Testis (tissue), 3 donors: Measurements from ENCODE around the gene BNC2. TPM values are rescaled to one million over a fixed set of nuclear protein-coding genes. Genes with fewer than 3 reads are reported as not detected.

Experiments
- DNase-seq: peaks from one replicate; pipeline ENCODE4 v3.0.0-alpha.2; 2019
- H3K27ac ChIP-seq, 2 donors: fragments of 200-600 bp; sonication (generic); one replicate each; pipeline ENCODE4 v1.5.1; 2019
- H3K27me3 ChIP-seq: fragments of 200-600 bp; sonication (generic); one replicate; pipeline ENCODE4 v1.5.1; 2019
- H3K36me3 ChIP-seq: fragments of 200-600 bp; sonication (generic); one replicate; pipeline ENCODE4 v1.5.1; 2017; ENCODE audit warnings: low read depth; ENCODE audit errors: missing control alignments
- H3K4me1 ChIP-seq: fragments of 200-600 bp; sonication (generic); one replicate; pipeline ENCODE4 v1.5.1; 2019
- H3K4me3 ChIP-seq, 2 donors: fragments of 200-600 bp; sonication (generic); one replicate each; pipeline ENCODE4 v1.5.1; 2017 to 2019
- H3K9me3 ChIP-seq: fragments of 200-600 bp; sonication (generic); one replicate; pipeline ENCODE4 v1.5.1; 2017
- POLR2A ChIP-seq: fragments of 450-650 bp; IDR thresholded peaks from one replicate; pipeline ENCODE4 v1.6.1; 2017; ENCODE audit warnings: antibody characterized with exemption, mild to moderate bottlenecking, moderate library complexity
- WGBS, 2 donors: methylation state at CpG; one replicate each; pipeline ENCODE4 v1.1.5; 2018; 5-methylcytosine and 5-hydroxymethylcytosine counted together
- intact Hi-C: fragments of 100-400 bp; cut with DNase I; formaldehyde crosslinking; loops from one replicate; pipeline ENCODE4 v1.15.1; 2023; ENCODE audit warnings: low total_unique reads
- polyA plus RNA-seq: library from polyadenylated mRNA; stranded (reverse); fragments of 350-450 nt; fragmentation: Illumina TruSeq; extraction: RNeasy Lipid Tissue Mini Kit (QIAGEN cat#74804); gene quantifications from one replicate; pipeline ENCODE4 v1.2.3, GENCODE V29; 2014; ENCODE audit warnings: low read depth, low replicate concordance; ENCODE audit not compliant: insufficient read depth
- total RNA-seq, 2 donors: library from RNA; depleted of rRNA; stranded (reverse); fragments of >200 nt; gene quantifications; one replicate each; pipeline ENCODE4 v1.2.3, GENCODE V29; 2016
- TF ChIP-seq, protein P1 (sequence below), 3 experiments: fragments of 450-650 bp in 2 of 3; fragments of 200-600 bp in 1 of 3; sonication (generic) in 1 of 3; IDR thresholded peaks; one replicate each; pipeline ENCODE4 v1.5.1; 2016 to 2019; ENCODE audit warnings: antibody characterized with exemption in 3 of 3, mild to moderate bottlenecking in 2 of 3, moderate library complexity in 1 of 3

BNC2 gene
- total and polyA plus RNA-seq, 3 donors from 2014 or later = 14.6 to 35.2 (median 32.0) TPM

DNA sequence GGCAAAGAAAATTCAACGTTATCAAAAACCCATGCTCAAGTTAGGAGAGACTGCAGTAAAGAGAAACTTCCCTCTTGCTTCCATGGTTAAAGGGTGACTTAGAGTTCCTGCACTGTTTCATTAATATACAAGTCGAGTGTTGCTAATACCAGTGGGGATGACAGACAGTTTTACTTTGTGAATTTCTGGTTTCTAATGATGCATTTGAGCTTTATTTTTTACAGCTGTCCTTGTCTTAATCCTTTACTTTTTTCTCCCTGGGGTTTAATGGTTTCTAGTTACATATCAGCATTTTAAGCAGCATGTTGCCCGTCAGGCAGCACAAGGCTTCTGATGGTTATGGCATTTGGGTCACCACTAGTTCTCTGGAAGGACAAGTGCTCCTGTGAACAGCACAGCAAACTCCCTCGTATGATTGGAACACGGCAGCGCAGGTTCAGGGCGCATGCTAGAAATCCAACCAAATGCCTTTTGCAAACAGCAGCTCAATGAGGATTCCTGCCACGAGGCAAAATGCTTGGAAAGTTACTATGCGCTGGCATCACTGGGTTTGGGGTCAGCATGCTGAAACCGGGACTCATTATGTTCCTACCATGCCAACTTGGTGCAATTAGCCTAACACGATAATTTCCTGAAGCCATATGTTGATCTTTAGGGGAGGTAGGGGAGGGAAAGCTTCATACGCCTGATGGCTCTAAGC is 463.8 kb downstream of the BNC2 start:
- intact Hi-C loops = no loop called here
- no peak for DNase-seq

DNA sequence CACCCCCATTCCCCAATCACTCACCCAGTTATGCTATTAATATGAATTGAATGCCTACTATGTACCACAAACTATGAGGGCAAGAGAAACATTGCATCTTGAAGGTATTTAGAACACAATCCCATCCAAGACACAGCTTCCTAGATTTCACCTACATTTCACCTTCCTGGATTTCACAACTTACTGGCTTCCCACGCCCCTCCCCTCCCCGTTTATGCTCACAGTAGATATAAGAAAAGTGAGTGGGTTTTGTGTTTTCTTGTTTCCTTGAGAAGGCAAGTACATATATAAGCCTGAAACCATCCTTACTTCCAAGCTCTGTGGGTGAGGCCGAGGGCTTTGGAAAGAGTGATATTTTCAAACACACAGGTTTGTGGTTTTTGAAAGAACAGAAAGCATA is 465.0 kb downstream of the BNC2 start:
- DNase-seq = no peak
- no peak for TF ChIP-seq POLR2A
- H3K9me3 ChIP-seq = no peaks in the 10 kb centered on the region
- H3K36me3 ChIP-seq = no peaks in the 10 kb centered on the region
- H3K4me3 ChIP-seq = no peak overlapping the region
- no peaks in the 10 kb centered on the region for H3K27me3 ChIP-seq
- WGBS, 2 donors = 72 to 87% methylated on average over 3 of the region's 3 CpGs
- H3K27ac ChIP-seq = no peak overlapping the region
- intact Hi-C loops = no loop called here
- H3K4me1 ChIP-seq = no peaks in the 10 kb centered on the region

More for the DNA sequence above, 463.8 kb downstream of the BNC2 start:
- Histone ChIP-seq H3K4me3 (no peak overlapping the region), H3K9me3 (no peaks in the 10 kb centered on the region), H3K27me3 (no peaks in the 10 kb centered on the region), H3K4me1 (no peaks in the 10 kb centered on the region), H3K36me3 (no peaks in the 10 kb centered on the region), H3K27ac (no peak overlapping the region)
- WGBS, 2 donors = 83 to 84% methylated on average over 11 to 12 of the region's 12 CpGs
- no peak for TF ChIP-seq POLR2A
- TF ChIP-seq, protein P1, sequence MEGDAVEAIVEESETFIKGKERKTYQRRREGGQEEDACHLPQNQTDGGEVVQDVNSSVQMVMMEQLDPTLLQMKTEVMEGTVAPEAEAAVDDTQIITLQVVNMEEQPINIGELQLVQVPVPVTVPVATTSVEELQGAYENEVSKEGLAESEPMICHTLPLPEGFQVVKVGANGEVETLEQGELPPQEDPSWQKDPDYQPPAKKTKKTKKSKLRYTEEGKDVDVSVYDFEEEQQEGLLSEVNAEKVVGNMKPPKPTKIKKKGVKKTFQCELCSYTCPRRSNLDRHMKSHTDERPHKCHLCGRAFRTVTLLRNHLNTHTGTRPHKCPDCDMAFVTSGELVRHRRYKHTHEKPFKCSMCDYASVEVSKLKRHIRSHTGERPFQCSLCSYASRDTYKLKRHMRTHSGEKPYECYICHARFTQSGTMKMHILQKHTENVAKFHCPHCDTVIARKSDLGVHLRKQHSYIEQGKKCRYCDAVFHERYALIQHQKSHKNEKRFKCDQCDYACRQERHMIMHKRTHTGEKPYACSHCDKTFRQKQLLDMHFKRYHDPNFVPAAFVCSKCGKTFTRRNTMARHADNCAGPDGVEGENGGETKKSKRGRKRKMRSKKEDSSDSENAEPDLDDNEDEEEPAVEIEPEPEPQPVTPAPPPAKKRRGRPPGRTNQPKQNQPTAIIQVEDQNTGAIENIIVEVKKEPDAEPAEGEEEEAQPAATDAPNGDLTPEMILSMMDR (IDR thresholded peaks at IDR 0.05) = no peak

DNA sequence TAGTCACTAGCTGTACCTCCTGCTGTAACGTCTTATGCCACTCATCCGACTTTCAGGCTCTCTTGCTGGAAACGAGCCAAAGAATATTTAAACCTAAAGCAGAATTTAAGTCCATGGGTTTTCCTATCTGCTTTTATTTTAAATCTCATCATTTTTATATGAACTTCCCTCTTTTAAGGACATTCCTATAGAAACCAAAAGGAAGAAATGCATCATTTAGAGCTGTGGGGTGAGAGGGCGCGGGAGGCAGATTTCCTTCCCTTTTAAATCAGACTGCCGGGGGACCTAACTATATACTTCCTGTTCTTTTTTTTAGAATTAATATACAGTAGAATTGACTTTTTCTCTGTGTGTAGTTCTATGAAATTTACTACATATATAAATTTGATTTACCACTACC is 468.8 kb downstream of the BNC2 start:
- no peaks in the 10 kb centered on the region for H3K27me3 ChIP-seq
- WGBS, 2 donors = 75 to 83% methylated on average over 6 of the region's 6 CpGs
- no peaks in the 10 kb centered on the region for H3K36me3 ChIP-seq
- H3K4me3 ChIP-seq = no peak overlapping the region
- H3K27ac ChIP-seq = no peak overlapping the region
- no peak for DNase-seq
- intact Hi-C loops = no loop called here
- no peaks in the 10 kb centered on the region for H3K4me1 ChIP-seq
- no peaks in the 10 kb centered on the region for H3K9me3 ChIP-seq
- no peak for TF ChIP-seq POLR2A
- TF ChIP-seq, protein P1 (IDR thresholded peaks at IDR 0.05) = no peak

DNA sequence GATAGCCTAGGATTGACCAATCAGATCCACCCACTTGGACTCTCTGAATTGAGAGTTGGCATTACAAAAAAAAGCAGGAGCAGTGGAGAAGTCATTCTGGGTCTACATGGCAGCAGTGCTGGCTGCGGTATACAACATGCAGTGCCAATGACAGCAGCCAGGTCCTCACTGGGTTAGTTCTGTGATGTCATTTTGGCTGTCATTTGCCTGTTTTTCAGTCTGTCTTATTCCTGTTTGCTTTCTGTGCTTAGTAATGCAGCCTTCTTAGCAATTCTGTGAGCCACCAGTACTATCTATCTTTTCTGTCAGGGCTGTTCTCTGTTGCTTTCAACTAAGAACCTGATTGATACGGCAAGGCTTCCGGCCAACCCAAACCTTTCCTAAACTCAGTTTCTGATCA is 471.8 kb downstream of the BNC2 start:
- TF ChIP-seq POLR2A = no peak
- TF ChIP-seq, protein P1 (IDR thresholded peaks at IDR 0.05) = no peak
- H3K27ac ChIP-seq = no peak overlapping the region
- no peak for DNase-seq
- H3K9me3 ChIP-seq = no peaks in the 10 kb centered on the region
- no peak overlapping the region for H3K4me3 ChIP-seq
- intact Hi-C loops = no loop called here
- no peaks in the 10 kb centered on the region for H3K36me3 ChIP-seq
- WGBS, 2 donors = 73 to 76% methylated on average over 3 of the region's 3 CpGs
- H3K27me3 ChIP-seq = no peaks in the 10 kb centered on the region
- no peaks in the 10 kb centered on the region for H3K4me1 ChIP-seq

DNA sequence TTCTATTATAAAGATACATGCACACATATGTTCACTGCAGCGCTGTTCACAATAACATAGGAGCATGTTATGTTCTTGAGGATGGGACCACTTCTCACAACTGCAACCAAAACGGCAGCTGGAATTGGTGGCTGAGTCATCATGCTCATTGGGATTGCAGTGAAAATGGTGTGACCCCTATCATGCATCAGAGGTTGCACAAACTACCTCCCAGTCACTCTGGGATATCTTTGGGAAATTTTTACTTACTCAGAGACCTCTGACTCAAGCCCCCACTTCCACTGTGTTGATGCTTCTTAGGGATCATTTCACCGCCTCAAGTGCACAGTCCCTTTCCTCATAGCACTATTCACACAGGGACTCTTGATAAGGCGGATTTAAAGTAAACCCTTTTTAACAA is 474.1 kb downstream of the BNC2 start:
- no peaks in the 10 kb centered on the region for H3K4me1 ChIP-seq
- intact Hi-C loops = no loop called here
- DNase-seq = no peak
- WGBS, 2 donors = 92 to 95% methylated on average over 4 of the region's 4 CpGs
- no peaks in the 10 kb centered on the region for H3K9me3 ChIP-seq
- H3K4me3 ChIP-seq = no peak overlapping the region
- H3K36me3 ChIP-seq = no peaks in the 10 kb centered on the region
- no peaks in the 10 kb centered on the region for H3K27me3 ChIP-seq
- no peak overlapping the region for H3K27ac ChIP-seq
- TF ChIP-seq POLR2A = no peak
- TF ChIP-seq, protein P1 (IDR thresholded peaks at IDR 0.05) = no peak
